ENCODE measurements around the gene CDK4.

The CDK4 gene

GRCh38 chr12:57759360-57759980, 7.4 kb upstream of the CDK4 start:
- ChIA-PET CTCF (interaction anchor here (0.5 to 1.0 kb wide), 4 partner anchors 20 to 78 kb away, joined by 3 read pairs; no protein-coding TSS in a partner anchor), POLR2A (ENCODE audit: low non-redundant PET) (no interaction called here)
- no peak overlapping the region for H3K27ac ChIP-seq
- TF ChIP-seq CTCF (conservative IDR thresholded peaks at IDR 0.05; ENCODE audit: low read depth), result peak; percentile 64
- no peak for DNase-seq (ENCODE audit: low spot score)

- H3K27ac ChIP-seq, result no peak overlapping the region
- no peak for TF ChIP-seq CTCF (conservative IDR thresholded peaks at IDR 0.05; ENCODE audit: low read depth)
- ChIA-PET POLR2A (ENCODE audit: low non-redundant PET) (no interaction called here), CTCF (interaction anchor here (0.5 to 1.0 kb wide), 3 partner anchors 8 to 77 kb away, joined by 3 read pairs; partner anchors contain the start of gene CYP27B1)
- no peak for DNase-seq (ENCODE audit: low spot score)
Observed at GRCh38 chr12:57758552-57759359, 6.6 kb upstream of the CDK4 start.

GRCh38 chr12:57757771-57758170, 5.7 kb upstream of the CDK4 start:
- no peak overlapping the region for H3K27ac ChIP-seq
- ChIA-PET CTCF (no interaction called here), POLR2A (ENCODE audit: low non-redundant PET) (no interaction called here)
- DNase-seq (ENCODE audit: low spot score), result no peak
- no peak for TF ChIP-seq CTCF (conservative IDR thresholded peaks at IDR 0.05; ENCODE audit: low read depth)

- CTCF ChIA-PET, result interaction anchor here (0.5 to 1.2 kb wide), 6 partner anchors 10 to 648 kb away, joined by 3 to 6 read pairs (median 4); no protein-coding TSS in a partner anchor
- peak; percentile 82 for TF ChIP-seq CTCF (conservative IDR thresholded peaks at IDR 0.05; ENCODE audit: low read depth)
- DNase-seq (ENCODE audit: low spot score), result peak; percentile 66
- POLR2A ChIA-PET (ENCODE audit: low non-redundant PET), result interaction anchor here (0.5 kb wide), 1 partner anchor 76 kb away, joined by 10 read pairs; no protein-coding TSS in a partner anchor
- no peak overlapping the region for H3K27ac ChIP-seq
Observed at GRCh38 chr12:57756406-57757341, 4.6 kb upstream of the CDK4 start.

GRCh38 chr12:57755454-57756372, 3.6 kb upstream of the CDK4 start:
- no peak for DNase-seq (ENCODE audit: low spot score)
- ChIA-PET POLR2A (ENCODE audit: low non-redundant PET) (interaction anchor here (0.6 kb wide), 1 partner anchor 146 kb away, joined by 3 read pairs; no protein-coding TSS in a partner anchor), CTCF (interaction anchor here (0.5 to 0.9 kb wide), 5 partner anchors 9 to 214 kb away, joined by 3 to 6 read pairs (median 3); no protein-coding TSS in a partner anchor)
- H3K27ac ChIP-seq, result peak overlapping the region; percentile 79
- no peak for TF ChIP-seq CTCF (conservative IDR thresholded peaks at IDR 0.05; ENCODE audit: low read depth)
